Suppressor macrophage (primary cell): Measurements from ENCODE around the gene CELF5.
"Not testable (repeated sequence)": the region's sequence is repeated elsewhere in the genome, so short reads cannot be mapped to it uniquely, and the experiment has no call there.

ENCODE experiments used
- DNase-seq, 4 experiments: peaks; one replicate each; pipeline ENCODE4 v3.0.0-alpha.2; 2020 to 2022

CELF5 gene

GRCh38 chr19:3208317-3209207, 15.9 kb upstream of the CELF5 start:
- DNase-seq, result no peak

- DNase-seq, result peak; percentile 66 to 81 (median 70)
Observed at GRCh38 chr19:3210347-3211017, 14.0 kb upstream of the CELF5 start.

- no peak for DNase-seq
Observed at GRCh38 chr19:3211191-3211590, 13.3 kb upstream of the CELF5 start.

- no peak for DNase-seq
Observed at GRCh38 chr19:3213159-3213558, 11.3 kb upstream of the CELF5 start.

- peak in 1 of 4 experiments; percentile 1 for DNase-seq
Observed at GRCh38 chr19:3216874-3217273, 7.6 kb upstream of the CELF5 start.

GRCh38 chr19:3220576-3220975, 3.9 kb upstream of the CELF5 start:
- no peak for DNase-seq

- DNase-seq, result not testable (repeated sequence)
Observed at GRCh38 chr19:3221576-3221975, 2.9 kb upstream of the CELF5 start.

GRCh38 chr19:3222709-3223108, 1.8 kb upstream of the CELF5 start:
- no peak for DNase-seq

- DNase-seq, result no peak
Observed at GRCh38 chr19:3225169-3225485, 666 bp downstream of the CELF5 start.

- no peak for DNase-seq
Observed at GRCh38 chr19:3225677-3226093, 1.2 kb downstream of the CELF5 start.

- no peak for DNase-seq
Observed at GRCh38 chr19:3227054-3227626, 2.7 kb downstream of the CELF5 start.

- no peak for DNase-seq
Observed at GRCh38 chr19:3229346-3229743, 4.9 kb downstream of the CELF5 start.

- DNase-seq, result no peak
Observed at GRCh38 chr19:3229888-3230496, 5.5 kb downstream of the CELF5 start.

GRCh38 chr19:3231288-3231687, 6.8 kb downstream of the CELF5 start:
- DNase-seq, result no peak

GRCh38 chr19:3233116-3233515, 8.7 kb downstream of the CELF5 start:
- DNase-seq, result no peak

- DNase-seq, result no peak
Observed at GRCh38 chr19:3233831-3234230, 9.4 kb downstream of the CELF5 start.

- DNase-seq, result peak in 2 of 4 experiments; percentile 13 to 19
Observed at GRCh38 chr19:3234800-3235199, 10.3 kb downstream of the CELF5 start.

- DNase-seq, result not testable (repeated sequence)
Observed at GRCh38 chr19:3235604-3236003, 11.1 kb downstream of the CELF5 start.

- DNase-seq, result no peak
Observed at GRCh38 chr19:3236272-3236671, 11.8 kb downstream of the CELF5 start.

- DNase-seq, result no peak
Observed at GRCh38 chr19:3238066-3238561, 13.7 kb downstream of the CELF5 start.

- no peak for DNase-seq
Observed at GRCh38 chr19:3239367-3239766, 14.9 kb downstream of the CELF5 start.

- peak; percentile 57 to 75 (median 70) for DNase-seq
Observed at GRCh38 chr19:3243819-3244700, 19.6 kb downstream of the CELF5 start.
